ENCODE results near the gene TMCC1. TPM values are rescaled to one million over a fixed set of nuclear protein-coding genes. Genes with fewer than 3 reads are reported as not detected.
"Not testable (repeated sequence)": the region's sequence is repeated elsewhere in the genome, so short reads cannot be mapped to it uniquely, and the experiment has no call there.

TMCC1 gene
- 14.0 TPM for polyA plus RNA-seq (2013, experiment 1 of 2; ENCODE audit: insufficient read length)
- polyA plus RNA-seq (2013, experiment 2 of 2; ENCODE audit: insufficient read length) = 15.3 TPM

- DNase-seq = peak; percentile 88
Measured at GRCh38 chr3:129893581-129894070, at the start of gene TMCC1. TSS of gene TMCC1 (minus strand) at chr3:129893711.

DNA sequence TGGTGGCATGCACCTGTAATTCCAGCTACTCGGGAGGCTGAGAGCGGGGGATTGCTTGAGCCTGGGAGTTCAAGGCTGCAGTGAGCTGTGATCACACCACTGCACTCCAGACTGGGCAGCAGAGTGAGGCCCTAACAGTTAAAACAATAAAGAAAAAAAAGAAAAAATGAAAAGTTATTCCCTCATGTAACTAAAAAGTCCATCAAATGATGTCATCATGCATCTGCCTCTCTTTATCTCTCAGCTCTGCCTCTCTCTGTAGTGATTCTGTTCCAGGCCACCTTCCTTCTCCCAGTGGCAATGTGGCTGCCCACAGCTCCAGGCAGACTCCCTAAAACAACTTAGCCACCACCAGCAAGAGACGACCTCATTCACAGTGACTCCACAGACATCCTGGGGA lies 49.5 kb upstream of the TMCC1 start:
- no peak for DNase-seq

- peak; percentile 57 for DNase-seq
Measured at GRCh38 chr3:129942296-129942695, 48.8 kb upstream of the TMCC1 start.

DNA sequence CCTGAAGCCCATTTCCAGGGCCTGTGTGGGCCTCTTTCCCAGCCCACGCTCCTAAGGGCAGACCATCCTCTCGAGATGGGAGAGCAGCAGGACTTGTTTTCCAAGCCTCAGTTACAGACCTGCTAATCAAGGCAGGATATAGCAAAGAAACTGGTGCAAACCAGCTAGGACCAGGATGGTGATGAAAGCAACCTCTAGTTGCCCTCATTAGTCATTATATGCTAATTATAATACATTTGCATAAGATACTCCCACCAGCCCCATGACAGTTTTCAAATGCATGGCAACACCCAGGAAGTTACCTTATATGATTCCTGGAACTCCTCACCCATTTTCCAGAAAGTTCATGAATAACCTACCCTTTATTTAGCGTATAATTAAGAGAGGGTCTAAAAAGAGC lies 46.6 kb upstream of the TMCC1 start:
- no peak for DNase-seq

- DNase-seq = no peak
Measured at GRCh38 chr3:129938140-129938930, 44.8 kb upstream of the TMCC1 start.

GRCh38 chr3:129937717-129938116 lies 44.2 kb upstream of the TMCC1 start:
- DNase-seq = no peak

DNA sequence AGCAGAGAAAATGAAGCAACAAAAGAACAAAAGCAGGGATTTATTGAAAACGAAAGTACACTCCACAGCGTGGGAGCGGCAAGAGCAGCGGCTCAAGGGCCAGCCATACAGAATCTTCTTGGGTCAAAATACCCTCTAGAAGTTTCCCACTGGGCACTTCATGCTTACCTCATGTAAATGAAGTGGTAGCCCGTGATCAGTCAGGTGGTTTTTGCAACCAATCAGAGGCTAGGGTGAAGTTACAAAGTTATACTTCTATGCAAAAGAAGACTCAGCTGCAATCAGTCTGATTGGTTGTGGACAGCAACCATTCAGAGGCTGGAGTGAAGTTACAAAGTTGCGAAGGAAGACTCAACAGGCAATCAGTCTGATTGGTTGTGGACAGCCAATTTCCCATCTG lies 43.2 kb upstream of the TMCC1 start:
- peak; percentile 72 for DNase-seq

GRCh38 chr3:129934234-129935123 lies 41.0 kb upstream of the TMCC1 start:
- peak; percentile 29 for DNase-seq

- DNase-seq = no peak
Measured at GRCh38 chr3:129933471-129933870, 40.0 kb upstream of the TMCC1 start.

DNA sequence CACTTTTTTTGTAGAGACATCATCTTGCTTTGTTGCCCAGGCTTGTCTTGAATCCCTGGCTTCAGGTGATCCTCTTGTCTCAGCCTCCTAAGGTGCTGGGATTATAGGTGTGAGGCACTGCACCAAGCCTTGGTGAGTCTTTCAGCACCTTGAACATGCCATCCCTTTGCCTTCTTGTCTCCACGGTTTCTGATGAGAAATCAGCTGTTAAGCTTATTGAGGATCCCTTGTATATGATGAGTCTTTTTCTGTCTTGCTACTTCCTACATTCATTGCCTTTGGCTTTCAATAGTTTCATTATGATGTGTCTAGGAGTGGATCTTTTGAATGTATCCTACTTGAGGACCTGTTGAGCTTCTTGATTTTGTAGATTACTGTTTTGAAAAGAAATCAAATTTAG lies 35.9 kb upstream of the TMCC1 start:
- DNase-seq = no peak

DNA sequence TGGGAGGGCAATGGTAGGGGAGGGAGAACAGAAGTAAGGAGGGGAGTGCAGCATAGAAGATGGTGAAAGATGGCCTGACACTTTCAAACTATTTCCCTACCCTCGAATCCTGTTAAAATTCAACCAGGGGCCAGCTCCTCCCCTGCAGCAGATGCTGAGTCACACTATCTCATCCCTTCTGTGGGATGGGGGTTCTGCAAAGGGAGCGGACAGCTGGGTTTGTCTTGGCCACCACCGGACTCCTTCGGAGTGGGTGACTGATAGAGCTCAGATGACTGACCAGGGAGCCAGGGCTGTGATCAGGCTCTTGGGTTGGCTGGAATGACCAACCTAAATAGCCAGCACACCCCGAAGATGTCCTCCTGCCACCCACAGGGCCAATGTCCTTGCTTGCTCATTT lies 33.6 kb upstream of the TMCC1 start:
- no peak for DNase-seq

- no peak for DNase-seq
Measured at GRCh38 chr3:129919806-129920205, 26.3 kb upstream of the TMCC1 start.

DNA sequence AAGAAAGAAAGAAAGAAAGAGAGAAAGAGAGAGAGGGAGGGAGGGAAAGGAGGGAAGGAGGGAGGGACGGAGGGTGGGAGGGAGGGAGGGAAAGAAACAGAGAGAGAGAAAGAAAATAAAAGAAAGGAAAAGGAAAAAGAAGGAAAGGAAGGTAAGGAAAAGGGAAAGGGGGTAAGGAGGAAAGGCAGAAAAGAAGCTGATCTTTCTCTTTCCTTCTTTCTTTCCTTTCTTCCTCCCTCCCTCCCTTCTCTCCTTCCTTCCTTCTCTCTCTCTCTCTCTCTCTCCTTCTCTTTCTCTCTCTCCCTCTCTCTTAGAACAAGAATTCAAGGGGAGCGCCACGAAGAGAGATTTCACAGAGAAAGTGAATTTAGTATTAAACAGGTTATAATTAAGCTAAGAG lies 25.8 kb upstream of the TMCC1 start:
- DNase-seq = no peak

DNA sequence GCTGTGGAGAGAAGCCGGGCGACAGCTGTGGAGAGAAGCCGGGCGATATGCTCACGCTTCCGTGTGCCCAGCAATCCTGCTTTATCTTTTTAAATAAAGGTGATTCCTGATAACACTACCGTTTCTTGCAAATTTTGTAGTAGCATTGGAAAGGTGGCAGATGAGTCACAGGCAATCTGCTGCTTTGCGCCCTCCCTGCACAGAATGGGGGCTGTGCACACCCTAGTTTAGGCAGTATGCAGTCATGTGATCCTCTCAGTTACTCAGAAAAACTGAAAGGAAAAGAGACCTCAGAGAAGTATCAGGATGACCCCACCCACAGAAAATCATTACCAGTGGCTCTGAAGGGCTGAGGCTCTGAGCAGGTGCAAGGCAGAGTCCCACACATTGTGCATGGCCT lies 24.9 kb upstream of the TMCC1 start:
- no peak for DNase-seq

DNA sequence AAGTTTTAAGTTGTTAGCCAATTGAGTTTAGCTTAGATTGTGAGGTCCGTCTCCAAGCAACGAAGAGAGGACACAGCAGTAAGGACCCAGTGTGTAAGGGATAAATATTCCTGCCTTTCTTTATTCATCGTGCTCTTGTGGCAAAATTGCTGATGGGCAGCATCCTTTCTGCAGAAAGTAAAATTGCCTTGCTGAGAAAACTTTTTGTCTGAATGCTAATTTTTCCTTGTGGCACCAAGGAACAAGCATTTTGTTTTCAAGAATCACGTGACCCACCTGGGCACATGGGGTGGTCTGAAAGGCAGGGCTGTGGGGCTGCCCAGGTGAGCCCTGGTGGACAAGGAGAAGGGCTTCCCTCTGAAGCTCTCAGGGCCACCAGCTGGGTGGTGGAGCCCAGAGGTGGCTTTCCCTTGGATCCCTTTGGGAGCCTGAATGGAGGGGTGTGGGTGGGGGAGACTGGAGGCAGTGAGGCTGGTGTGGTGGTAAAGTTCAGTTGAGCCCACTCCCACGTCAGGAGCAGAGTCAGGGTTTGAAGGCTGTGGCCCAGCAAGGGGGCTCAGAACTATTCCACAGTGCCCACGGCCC lies 24.0 kb upstream of the TMCC1 start:
- no peak for DNase-seq

DNA sequence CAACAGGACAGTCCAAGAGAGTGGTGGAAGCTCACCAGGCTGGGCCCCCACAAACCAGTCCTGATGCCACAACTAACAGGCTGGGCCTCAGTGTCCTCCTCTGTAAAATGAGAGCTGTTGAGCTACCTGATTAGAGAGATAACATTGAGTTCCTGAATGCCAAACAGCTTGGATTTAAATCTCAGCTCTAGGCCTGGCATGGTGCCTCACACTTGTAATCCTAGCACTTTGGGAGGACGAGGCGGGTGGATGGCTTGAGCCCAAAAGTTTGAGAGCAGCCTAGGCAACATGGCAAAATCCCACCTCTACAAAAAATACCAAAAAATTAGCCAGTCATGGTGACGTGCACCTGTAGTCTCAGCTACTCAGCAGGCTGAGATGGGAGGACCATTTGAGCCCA lies 20.1 kb upstream of the TMCC1 start:
- no peak for DNase-seq

GRCh38 chr3:129911261-129911861 lies 17.9 kb upstream of the TMCC1 start:
- DNase-seq = no peak

GRCh38 chr3:129909235-129909634 lies 15.7 kb upstream of the TMCC1 start:
- DNase-seq = not testable (repeated sequence)

- no peak for DNase-seq
Measured at GRCh38 chr3:129908417-129908816, 14.9 kb upstream of the TMCC1 start.

GRCh38 chr3:129901272-129901671 lies 7.8 kb upstream of the TMCC1 start:
- DNase-seq = not testable (repeated sequence)

DNA sequence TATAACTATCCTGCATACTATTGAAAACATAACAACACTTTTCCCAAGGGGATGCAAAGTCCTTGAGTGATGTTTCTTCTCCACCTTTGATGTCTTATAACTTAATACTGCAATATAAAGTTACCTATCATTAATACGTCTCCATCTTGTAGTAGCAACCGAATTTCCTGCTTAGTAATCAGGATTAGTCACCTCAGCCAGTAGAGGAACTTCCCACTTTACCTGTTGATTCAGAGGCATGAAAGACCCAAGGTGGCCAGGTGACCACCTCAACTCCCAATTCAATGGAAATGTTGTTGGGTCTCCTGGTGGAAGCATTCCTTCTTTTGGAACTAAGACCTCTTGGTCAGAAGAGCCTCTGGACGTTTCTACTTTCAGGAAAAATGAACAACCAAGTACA lies 3.5 kb upstream of the TMCC1 start:
- DNase-seq = no peak

- peak; percentile 2 for DNase-seq
Measured at GRCh38 chr3:129892857-129893580, 492 bp downstream of the TMCC1 start.

Data from fibroblast of skin of scalp (primary cell).